ENCODE data around the gene CPA1.

CPA1 gene

DNA sequence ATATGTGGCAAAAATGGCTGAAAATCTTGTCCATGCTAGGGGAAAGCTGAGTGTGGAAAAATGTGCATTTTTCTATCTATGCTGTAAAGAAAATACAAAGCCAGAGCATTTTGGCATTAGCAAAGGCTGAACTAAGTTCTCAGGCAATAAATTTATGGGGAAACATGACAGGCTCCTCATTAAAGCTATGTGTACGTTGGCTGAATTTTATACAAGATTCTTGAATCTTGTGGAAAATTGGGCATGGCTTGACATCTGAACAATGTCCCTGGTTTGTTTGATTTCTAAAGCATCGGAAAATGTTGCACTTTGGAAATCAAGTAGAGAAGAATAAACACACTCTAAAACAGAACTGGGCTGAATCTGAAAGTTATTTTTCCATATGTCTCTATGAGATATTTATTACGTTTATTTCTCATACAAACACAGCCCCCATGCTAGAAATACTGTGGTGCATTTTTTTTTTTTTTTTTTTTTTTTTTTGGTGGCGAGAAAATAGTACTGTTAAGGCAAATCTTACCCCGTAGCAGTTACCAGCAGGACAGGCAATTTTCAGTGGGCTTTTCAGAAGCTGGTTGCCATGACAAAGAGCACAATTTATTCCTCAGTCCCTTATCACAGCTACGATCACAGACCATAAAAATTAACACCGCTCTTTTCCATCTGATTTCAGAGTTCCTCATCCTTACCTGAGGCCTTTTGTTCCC lies 16.9 kb downstream of the CPA1 start:
- DNase-seq, result no peak

DNA sequence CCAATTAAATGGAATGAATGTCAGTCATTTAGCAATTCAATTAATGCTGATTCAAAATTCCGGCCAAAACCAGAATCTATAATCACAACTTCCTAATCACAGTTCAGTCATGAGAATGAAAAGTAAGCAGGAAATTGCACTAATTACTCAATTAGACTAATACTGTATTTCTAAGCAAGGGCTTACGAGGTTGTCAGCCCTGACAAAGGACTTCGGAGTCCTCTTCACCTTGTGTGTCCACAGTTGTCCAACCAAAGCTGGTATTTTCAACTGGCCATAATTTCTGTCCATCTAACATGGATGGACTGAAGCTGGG lies 17.4 kb downstream of the CPA1 start:
- DNase-seq, result no peak

DNA sequence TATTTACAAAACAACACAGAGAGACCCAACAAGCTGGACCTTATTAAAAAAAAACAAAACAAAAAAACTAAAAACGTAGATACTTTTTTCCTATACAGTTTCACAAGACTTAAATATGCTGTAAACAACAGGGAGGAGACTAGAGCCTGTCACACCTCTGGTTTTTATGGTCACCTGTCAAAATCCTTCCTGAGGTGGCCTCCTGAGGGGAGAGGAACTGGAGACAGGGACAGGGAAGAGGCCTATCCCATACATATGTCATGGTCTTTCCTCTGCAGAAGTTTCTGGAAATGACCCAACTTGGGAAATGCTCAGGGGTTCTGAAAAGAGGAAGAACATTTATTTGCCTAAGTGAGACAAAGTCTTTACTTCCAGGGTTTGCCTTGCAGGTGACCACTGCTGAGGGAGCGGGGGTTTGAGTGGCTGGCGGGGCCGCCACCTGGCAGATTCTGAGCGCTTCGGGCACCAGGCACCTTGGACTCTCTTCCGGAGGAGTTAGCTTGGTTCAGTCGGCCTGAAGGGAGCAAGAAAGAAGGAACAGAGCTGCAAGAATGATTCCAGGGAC lies 18.3 kb downstream of the CPA1 start:
- DNase-seq, result no peak

DNA sequence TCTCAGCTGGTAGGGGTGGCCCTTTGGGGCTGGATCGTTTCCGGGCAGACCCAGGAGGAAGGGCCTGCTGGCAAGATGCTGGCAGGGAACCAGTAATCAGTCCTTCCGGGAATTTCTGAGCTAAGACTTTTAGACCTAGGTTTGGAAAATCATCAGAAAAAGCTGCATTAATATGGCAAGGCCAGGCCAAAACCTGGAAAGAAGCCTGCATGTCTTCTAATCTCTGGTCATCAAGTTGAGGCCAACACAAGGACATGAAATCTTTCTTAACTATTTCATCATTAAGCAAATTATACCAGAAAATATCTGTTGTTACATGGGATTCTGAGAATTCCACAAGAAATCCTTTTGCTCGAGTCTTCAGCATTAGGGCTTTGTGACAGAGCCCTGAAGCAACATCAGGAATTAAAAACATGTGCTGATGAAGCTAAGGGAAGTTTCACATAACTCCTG lies 19.9 kb downstream of the CPA1 start:
- DNase-seq, result no peak

DNA sequence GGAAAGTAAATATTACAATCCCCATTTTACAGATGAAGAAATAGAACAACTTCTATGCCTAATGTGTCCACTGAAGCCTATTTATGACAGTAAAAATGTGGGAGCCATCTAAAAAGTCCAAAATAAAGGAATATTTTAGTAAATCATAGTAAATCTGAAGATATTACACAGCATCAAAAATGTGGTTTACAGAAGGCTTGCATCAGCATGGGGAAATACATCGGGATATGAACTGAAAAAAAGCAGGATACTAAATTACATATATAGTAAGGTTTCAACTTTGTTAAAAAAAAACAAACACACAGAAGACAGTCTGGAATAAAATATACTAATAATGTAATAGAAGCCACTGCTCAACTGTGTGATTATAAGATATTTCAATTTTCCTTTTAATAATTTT lies 20.8 kb downstream of the CPA1 start:
- no peak for DNase-seq

DNA sequence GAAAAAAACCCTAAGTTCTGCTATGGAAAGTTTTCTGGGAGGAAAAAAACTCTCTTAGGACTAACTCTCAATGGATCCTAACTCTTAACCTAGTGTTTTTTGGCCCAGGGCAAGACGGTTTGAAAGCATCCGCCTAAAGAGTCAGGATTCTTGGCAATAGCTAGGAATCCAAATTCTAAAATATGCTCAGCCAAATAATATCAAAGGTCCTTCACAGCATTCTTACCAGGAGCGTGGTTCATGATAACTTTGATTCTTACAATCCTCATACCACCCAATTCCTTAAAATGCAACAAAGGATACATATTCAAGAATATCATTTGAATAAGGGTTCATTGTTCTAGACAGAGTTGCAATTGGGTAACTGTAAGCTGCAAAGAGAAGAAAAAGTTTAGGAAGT lies 21.3 kb downstream of the CPA1 start:
- DNase-seq, result no peak

DNA sequence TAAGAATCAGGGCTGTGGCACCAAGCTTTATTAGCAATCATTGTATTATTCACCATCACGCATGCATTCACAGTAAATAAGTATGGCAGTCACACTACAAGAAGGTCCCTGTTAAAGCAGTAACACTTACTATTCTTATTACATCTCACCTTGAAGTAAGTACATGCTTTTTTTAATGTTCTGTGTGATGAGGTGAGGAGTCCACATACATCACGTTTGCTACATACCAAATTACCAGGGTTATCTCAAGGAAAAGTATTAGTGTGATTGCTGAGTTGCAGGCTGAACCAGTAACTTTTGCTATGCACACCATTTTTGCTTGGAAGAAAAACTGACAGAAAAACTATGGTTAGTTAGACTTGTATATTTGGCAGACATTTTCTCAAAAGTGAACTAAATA lies 24.7 kb downstream of the CPA1 start:
- DNase-seq, result no peak

DNA sequence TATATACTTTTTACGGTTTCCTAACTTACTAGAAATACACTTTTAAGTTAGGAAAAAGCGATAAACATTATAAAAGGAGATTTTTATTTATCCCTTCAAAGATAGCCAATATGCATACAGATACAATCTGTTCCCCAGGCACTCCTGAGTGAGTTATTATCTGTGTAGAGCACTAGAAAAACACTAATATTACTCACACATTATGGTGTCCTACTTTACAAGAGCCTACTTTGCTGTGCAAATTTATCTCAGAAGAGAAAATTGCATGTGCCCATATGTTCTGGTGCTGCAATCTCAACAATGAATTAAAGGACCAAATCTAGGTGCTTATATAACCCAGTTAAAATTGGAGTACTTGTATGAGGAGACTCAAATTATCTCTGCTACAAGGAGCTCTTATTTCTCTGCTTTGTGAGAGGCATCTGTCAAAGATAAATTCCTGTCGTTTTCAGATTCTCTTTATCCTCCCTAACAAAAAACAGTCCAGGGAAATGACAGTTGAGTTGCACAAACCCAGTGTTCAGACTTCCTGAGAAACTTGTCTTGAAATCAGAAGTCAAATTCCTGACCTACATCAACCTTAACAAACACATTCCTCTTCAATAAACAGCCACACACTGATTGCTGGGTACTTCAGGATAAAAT lies 28.9 kb downstream of the CPA1 start:
- no peak for DNase-seq

DNA sequence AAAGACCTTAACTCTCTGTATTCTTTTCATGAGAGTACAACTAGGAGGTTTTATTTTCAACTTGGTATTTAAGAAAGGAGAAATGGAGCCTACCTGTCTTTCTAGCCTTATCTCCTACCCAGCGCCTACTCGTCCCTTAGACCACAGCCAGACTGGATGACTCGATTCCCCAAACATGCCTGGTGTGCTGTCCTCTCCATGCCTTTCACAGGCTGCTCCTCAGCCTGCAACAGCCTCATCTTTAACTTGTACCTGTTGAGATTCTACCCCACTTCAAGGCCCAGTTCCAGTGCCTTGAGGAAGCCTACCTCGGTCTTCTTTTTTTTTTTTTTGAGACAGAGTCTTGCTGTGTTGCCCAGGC lies 29.4 kb downstream of the CPA1 start:
- DNase-seq, result no peak

DNA sequence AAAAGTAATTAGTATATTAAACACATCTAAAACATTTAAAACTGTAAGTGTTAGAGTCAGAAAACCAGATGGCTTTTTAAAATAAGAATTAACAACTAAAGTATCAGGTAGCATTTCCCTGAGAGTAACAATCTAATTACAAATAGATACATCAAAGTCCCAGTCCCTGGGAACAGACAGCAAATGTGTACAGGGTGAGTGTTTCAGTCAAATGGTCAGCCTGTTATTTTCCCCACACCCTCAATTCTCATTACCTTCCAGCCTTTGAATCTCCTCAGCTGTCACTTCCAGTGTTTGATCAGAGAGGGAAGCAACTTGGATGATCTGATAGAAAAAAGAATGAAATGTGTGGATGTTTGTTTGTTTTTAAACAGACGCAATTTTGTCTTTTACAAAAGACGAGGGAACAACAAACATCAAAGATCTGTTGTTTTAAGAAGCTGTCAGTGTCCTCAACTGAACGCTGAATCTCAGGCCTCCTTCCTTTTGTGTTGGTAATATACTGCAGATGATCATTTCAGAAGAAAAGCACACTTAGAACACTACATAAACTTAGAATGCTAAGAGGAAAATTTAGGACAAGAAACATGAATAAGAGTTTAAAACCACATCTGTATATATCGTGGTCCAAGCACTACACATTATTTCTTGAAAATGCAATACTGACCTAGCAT lies 30.7 kb downstream of the CPA1 start:
- DNase-seq, result no peak

DNA sequence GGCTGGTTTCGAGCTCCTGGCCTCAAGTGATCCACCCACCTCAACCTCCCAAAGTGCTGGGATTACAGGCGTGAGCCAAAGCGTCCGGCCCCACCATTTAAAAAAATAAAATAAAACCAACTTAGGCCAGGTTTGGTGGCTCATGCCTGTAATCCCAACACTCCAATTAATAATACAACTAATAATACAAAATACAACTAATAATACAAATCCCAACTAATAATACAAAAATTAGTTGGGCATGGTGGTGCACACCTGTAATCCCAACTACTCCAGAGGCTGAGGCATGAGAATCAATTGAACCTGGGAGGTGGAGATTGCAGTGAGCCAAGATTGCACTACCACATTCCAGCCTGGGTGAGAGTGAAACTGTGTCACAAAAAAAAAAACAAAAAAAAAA lies 32.9 kb downstream of the CPA1 start:
- DNase-seq, result no peak

DNA sequence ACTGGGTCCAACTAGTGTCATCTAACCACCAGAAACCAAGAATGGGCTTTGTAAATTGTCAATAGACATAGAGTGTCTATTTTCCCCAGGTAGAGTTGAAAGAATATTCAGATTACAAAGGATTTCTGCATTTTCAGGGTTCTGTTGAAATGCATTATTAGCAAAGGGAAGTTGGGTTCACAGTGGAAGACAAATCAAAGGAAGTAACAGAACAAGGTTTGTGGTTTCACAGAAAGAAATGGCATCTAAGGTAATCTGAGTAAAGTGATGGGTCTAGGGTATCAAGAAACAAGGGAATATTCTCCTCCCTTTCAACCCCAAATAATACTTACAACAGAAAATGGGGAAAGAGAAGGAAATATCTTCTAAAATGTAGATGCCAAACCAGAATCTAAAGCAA lies 34.7 kb downstream of the CPA1 start:
- no peak for DNase-seq

DNA sequence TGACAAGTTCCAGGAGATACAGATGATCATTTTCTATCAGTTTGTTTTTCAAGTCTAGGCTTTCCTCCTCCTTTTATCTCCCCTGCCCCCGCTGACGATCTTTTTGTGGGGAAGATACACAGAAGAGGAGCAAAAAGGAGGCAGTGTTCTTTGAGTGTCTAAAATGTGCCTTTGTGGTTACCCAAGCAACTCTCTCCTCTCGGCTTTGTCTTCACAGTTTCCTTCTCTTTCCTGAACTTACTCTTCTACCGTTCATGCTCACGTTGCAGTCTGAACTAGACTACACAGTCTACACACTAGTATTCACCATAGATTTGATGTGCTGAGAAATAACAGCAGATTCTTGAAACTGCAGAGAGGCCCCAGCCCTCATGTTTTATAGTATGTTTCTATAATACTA lies 36.9 kb downstream of the CPA1 start:
- peak; percentile 45 for DNase-seq

DNA sequence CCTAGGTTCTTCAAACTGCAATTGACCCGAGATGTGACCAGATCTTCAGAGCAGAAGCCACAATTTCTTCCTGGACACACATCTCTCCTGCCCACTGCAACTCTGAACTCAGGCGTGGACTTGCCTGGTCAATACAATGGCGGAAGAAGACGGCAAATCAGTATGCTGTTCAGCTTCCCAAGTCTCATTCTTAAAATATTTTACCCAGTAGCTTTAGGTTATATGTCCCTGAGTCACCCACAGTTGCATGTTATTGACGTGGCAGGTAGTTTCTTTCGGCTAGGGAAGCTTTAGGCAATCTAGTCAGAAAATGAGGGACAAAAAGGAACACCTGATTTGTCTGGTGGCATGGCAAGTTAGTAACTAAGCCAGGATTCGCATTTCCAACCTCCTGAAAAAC lies 38.0 kb downstream of the CPA1 start:
- DNase-seq, result no peak

DNA sequence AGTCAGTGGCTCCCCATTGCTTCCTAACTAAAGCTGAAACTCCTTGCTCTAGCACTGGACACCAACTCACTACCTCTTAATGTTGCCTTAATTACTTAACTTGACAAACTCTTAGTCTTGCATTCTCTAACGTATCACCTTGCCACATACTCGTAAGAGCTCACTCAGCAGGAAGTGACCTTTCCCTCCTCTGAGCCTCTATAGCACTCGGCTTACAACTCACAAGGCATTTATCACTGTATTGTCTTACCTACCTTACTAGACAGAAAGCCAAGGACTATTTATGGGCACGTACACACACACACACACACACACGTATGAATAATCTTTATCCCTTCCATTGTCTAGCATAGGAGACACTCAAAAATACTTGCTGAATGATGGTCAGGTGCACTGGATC lies 39.4 kb downstream of the CPA1 start:
- DNase-seq, result no peak

DNA sequence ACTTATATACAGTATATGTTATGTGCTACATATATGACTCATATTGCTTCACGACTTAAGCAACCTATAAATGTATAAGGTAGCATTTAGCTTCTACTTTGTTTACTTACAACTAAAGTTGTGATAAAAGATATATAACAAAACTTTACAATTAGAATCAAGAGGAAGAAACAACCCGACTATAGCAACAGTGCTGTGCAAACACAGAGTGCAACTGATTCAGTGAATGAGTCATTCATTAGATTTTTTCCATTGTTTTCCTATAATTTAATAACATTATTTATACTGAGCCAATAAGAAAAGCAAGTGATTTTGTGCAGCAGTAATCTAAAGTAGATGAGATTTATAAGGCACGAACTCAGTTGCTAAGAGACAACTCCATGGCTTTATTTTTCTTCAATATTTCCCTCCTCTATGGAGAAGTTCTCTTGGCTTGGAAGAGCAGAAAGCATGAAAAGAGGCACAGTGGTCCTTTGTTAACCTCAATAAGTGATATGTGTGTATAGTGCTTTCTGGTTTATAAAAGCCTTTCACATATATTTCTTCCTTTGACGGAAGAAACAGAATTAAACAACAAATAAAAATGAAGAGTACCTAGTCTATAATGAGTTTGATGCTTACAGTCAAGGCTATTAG lies 40.8 kb downstream of the CPA1 start:
- no peak for DNase-seq

DNA sequence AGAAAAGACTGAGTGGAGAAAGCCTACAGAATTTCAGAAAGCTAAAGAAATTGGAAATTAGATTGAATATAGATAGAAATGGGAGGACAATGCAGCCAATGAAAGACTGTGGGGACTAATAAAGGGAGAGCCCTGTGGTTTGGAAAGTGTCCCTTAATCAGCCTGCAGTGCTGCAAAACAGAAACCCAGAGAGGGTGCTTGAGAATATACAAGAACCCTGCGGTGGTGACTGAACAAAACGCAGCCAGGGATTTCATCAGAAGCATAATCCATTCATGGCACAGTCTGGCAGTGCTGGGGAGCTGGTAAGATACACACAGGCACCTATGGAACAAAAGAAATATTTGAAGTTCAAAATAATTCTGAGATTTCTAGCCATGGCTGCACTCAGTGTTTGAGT lies 41.4 kb downstream of the CPA1 start:
- DNase-seq, result peak; percentile 51

DNA sequence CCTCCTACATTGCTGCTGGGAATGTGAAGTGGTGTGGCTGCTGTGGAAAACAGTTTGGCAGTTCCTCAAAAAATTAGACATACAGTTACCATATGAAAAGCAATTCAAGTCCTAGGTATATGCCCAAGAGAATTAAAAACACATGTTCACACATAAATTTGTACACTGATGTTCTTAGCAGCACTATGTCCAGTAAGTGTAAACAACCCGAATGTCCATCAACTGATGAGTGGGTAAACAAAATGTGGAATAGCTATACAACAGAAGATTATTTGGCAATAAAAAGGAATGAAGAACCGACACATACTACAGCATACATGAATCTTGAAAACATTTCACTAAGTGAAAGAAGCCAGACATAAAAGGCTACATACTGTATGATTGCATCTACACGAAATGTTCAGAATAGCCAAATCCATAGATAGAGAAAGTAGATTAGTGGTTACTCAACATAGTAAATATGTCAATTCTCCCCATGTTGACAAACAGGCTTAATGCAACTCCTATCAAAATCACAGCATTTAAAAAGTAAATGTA lies 43.3 kb downstream of the CPA1 start:
- DNase-seq, result no peak

DNA sequence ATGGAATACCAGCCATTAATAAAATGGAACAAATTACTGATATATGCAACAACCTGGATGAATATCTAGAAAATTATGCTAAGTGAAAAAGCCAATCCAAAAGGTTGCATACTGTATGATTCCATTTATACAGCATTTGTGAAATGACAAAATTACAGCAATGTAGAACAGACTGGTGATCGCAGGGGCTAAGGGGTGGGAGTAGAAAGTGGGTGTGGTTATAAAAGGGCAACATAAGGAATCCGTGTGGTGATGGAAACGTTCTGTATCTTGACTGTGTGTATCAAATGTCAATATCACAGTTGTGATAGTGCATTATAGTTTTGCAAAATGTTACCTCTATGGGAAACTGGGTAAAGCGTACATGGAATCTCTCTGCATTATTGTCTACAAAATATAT lies 45.5 kb downstream of the CPA1 start:
- DNase-seq, result no peak

DNA sequence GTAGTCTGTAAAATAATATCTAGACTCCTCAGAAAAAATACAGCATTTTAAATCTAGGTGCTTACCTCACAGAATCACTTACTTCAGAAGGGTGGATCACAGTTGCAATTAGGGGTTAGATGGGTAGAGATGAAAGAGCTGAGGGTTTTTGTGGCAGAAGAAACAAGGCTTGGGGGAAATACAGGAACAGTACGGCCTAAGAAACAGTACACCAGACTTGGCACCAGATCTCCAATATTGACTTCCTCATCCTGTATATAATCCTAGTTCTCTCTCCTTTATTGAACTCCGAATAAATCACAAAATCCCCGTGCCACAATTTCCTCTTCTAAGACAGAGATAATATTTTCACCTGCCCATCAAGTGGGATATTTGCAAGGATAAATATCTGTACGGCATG lies 46.3 kb downstream of the CPA1 start:
- no peak for DNase-seq

DNA sequence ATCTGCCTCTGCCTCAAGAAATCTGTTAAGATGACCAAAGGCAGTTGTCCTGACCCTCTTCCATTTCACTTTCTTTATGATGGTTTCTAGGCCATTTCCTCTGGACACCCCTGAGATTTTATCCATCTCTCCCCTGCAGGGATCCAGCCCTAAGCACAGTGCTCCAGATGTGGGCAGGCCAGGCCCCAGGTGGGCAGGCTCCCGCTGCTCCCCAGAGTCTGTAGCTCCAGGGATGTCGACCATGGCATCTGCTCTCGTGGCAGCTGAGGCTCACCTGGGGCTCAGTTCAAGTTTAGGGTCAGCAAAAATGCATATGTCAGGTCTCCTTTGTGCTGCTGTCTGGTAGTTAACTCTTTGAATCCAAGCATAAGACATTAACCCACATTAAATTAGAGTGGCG lies 48.7 kb downstream of the CPA1 start:
- DNase-seq, result no peak

DNA sequence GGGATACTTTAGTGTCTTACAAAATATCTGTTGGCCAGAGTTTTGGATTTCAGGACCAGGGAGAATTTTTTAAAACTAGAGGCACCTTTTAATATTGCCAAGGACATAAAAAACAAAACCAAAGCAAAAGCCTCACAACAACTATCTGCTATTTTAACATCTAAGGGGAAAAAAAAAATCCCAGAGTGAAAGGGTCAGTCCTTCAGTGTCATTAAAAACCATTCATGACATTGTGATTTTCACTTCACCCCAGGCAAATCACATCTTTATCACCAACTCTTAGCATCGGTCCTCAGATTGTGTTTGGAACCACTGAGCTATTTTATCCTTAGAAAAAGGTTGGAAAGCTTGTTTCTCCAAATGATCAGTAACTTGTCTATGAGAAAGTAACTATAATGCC lies 49.8 kb downstream of the CPA1 start:
- DNase-seq, result no peak

DNA sequence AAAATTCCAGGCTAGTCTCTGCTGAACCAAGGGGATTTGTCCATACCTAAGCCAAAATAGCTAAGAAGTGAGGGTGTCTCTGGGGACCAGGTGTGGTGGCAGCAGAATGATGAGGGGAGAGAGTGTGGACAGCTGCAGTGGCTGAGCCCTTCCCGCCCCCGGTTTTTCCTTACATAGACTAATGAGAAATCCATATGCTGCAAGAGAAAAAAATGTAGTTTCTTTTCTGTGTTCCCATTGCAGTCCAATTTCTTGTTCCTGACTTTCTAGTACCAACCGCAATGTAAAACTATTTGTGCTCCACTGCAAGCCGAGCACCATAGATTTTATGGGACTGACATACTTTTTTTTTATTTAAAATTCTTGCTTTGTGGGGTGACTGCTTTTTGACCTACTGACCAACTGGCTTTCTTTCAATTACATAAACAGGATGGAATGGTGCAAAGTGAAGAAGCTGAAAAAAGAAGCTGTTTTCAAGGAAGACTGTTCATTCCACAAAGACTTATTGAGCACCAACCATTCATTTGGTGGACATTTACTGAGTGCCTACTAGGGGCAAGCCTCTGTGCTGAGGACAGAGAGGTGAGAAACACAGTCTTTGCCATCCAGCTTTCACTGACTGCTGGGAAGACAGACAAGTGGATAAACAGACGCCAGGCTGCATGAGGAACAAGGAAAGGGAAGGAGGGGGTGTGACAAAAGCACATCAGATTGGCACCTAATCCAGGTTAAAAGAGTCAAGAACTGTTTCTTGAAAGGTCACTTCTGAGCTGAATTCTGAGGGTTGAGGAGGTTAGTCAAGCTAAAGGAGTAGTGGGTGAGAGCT lies 50.8 kb downstream of the CPA1 start:
- DNase-seq, result no peak
